ENCODE measurements around the gene SORCS2. TPM values are rescaled to one million over a fixed set of nuclear protein-coding genes. Genes with fewer than 3 reads are reported as not detected.

Gene SORCS2
- total RNA-seq, 1 experiment from 2014 or later, result 0.06 TPM

GRCh38 chr4:7420661-7421040, 228.3 kb downstream of the SORCS2 start:
- intact Hi-C loops (cut with micrococcal nuclease; ENCODE audit: unreplicated experiment), result no loop called here
- no TSS peak for BruUV-seq (replicated peaks)
- Histone ChIP-seq H3K4me1 (ENCODE audit: insufficient read depth, low read length, poor library complexity, severe bottlenecking) (no peaks in the 10 kb centered on the region), H3K27me3 (replicated peaks; ENCODE audit: insufficient read depth, low read depth, low read length, poor library complexity) (no peaks in the 10 kb centered on the region), H3K27ac (ENCODE audit: low read depth, low read length, poor library complexity, severe bottlenecking) (no peak overlapping the region), H3K4me3 (ENCODE audit: low read depth, low read length, poor library complexity, severe bottlenecking) (no peak overlapping the region), H3K9me3 (ENCODE audit: low read depth, low read length, poor library complexity, severe bottlenecking) (no peaks in the 10 kb centered on the region), H3K36me3 (ENCODE audit: insufficient read depth, low read length, poor library complexity, severe bottlenecking) (no peaks in the 10 kb centered on the region)
- ChIA-PET CTCF (no interaction called here), POLR2A (ENCODE audit: low non-redundant PET) (no interaction called here)
- DNase-seq (ENCODE audit: low spot score), result no peak
- TF ChIP-seq EZH2 (IDR thresholded peaks at IDR 0.05; ENCODE audit: borderline replicate concordance, low read depth, low read length, poor library complexity, severe bottlenecking) (no peak), CTCF (conservative IDR thresholded peaks at IDR 0.05; ENCODE audit: low read depth, low read length) (no peak)

- POLR2A ChIA-PET (ENCODE audit: low non-redundant PET), result no interaction called here
- CTCF ChIA-PET, result no interaction called here
- no TSS peak for BruUV-seq (replicated peaks)
These were observed 229.2 kb downstream of the SORCS2 start for GRCh38 chr4:7421356-7422150.

GRCh38 chr4:7422151-7422897, 230.0 kb downstream of the SORCS2 start:
- intact Hi-C loops (cut with micrococcal nuclease; ENCODE audit: unreplicated experiment), result no loop called here
- POLR2A ChIA-PET (ENCODE audit: low non-redundant PET), result interaction anchor here (0.6 kb wide), 1 partner anchor 123 kb away, joined by 9 read pairs; no protein-coding TSS in a partner anchor
- no TSS peak for BruUV-seq (replicated peaks)

More at GRCh38 chr4:7421356-7422150, 229.2 kb downstream of the SORCS2 start:
- no peak for DNase-seq (ENCODE audit: low spot score)
- TF ChIP-seq EZH2 (IDR thresholded peaks at IDR 0.05; ENCODE audit: borderline replicate concordance, low read depth, low read length, poor library complexity, severe bottlenecking) (no peak), CTCF (conservative IDR thresholded peaks at IDR 0.05; ENCODE audit: low read depth, low read length) (no peak)
- Histone ChIP-seq H3K4me1 (ENCODE audit: insufficient read depth, low read length, poor library complexity, severe bottlenecking) (no peaks in the 10 kb centered on the region), H3K9me3 (ENCODE audit: low read depth, low read length, poor library complexity, severe bottlenecking) (no peaks in the 10 kb centered on the region), H3K27ac (ENCODE audit: low read depth, low read length, poor library complexity, severe bottlenecking) (no peak overlapping the region), H3K36me3 (ENCODE audit: insufficient read depth, low read length, poor library complexity, severe bottlenecking) (no peaks in the 10 kb centered on the region), H3K27me3 (replicated peaks; ENCODE audit: insufficient read depth, low read depth, low read length, poor library complexity) (no peaks in the 10 kb centered on the region), H3K4me3 (ENCODE audit: low read depth, low read length, poor library complexity, severe bottlenecking) (no peak overlapping the region)
- intact Hi-C loops (cut with micrococcal nuclease; ENCODE audit: unreplicated experiment), result no loop called here

More at GRCh38 chr4:7422151-7422897, 230.0 kb downstream of the SORCS2 start:
- no peaks in the 10 kb centered on the region for H3K4me1 ChIP-seq (ENCODE audit: insufficient read depth, low read length, poor library complexity, severe bottlenecking)
- no peak for DNase-seq (ENCODE audit: low spot score)
- no peak overlapping the region for H3K4me3 ChIP-seq (ENCODE audit: low read depth, low read length, poor library complexity, severe bottlenecking)
- TF ChIP-seq EZH2 (IDR thresholded peaks at IDR 0.05; ENCODE audit: borderline replicate concordance, low read depth, low read length, poor library complexity, severe bottlenecking), result no peak
- no peak for TF ChIP-seq CTCF (conservative IDR thresholded peaks at IDR 0.05; ENCODE audit: low read depth, low read length)
- no peak overlapping the region for H3K27ac ChIP-seq (ENCODE audit: low read depth, low read length, poor library complexity, severe bottlenecking)
- no peaks in the 10 kb centered on the region for H3K27me3 ChIP-seq (replicated peaks; ENCODE audit: insufficient read depth, low read depth, low read length, poor library complexity)
- H3K36me3 ChIP-seq (ENCODE audit: insufficient read depth, low read length, poor library complexity, severe bottlenecking), result no peaks in the 10 kb centered on the region
- CTCF ChIA-PET, result no interaction called here
- H3K9me3 ChIP-seq (ENCODE audit: low read depth, low read length, poor library complexity, severe bottlenecking), result no peaks in the 10 kb centered on the region

All from A673 (cell line).